Kidney epithelial cell (primary cell): ENCODE data around the gene CTIF. TPM values are rescaled to one million over a fixed set of nuclear protein-coding genes. Genes with fewer than 3 reads are reported as not detected.

ENCODE experiments used
- DNase-seq: peaks from one replicate; pipeline ENCODE4 v3.0.0-alpha.2; 2010; ENCODE audit warnings: low read depth
- H3K27me3 ChIP-seq: 2 replicates; pipeline ENCODE4 v1.6.0; 2011; ENCODE audit warnings: low read length; ENCODE audit not compliant: control insufficient read depth, insufficient read depth
- H3K36me3 ChIP-seq: 2 replicates; pipeline ENCODE4 v1.5.1; 2011; ENCODE audit warnings: low read length; ENCODE audit not compliant: control insufficient read depth, insufficient read depth
- H3K4me3 ChIP-seq: 2 replicates; pipeline ENCODE4 v1.5.1; 2011; ENCODE audit warnings: low read depth, mild to moderate bottlenecking, control low read depth, low read length
- CTCF ChIP-seq: IDR thresholded peaks from 2 replicates; pipeline ENCODE4 v1.5.1; 2011; ENCODE audit warnings: mild to moderate bottlenecking, moderate library complexity, low read length, control low read depth, inconsistent platforms; ENCODE audit not compliant: insufficient read depth, poor library complexity, severe bottlenecking
- total RNA-seq: library from RNA; depleted of rRNA; stranded (reverse); fragments of >200 nt; gene quantifications from 2 replicates; pipeline ENCODE4 v1.2.3, GENCODE V29; 2015

CTIF gene
- total RNA-seq, 1 donor from 2014 or later: 24.3 TPM

GRCh38 chr18:48804856-48805610 is 266.2 kb downstream of the CTIF start:
- DNase-seq: no peak
- no peaks in the 10 kb centered on the region for H3K27me3 ChIP-seq
- TF ChIP-seq CTCF: no peak
- H3K36me3 ChIP-seq: no peaks in the 10 kb centered on the region
- H3K4me3 ChIP-seq: no peak overlapping the region

- Histone ChIP-seq H3K36me3 (no peaks in the 10 kb centered on the region), H3K4me3 (no peak overlapping the region), H3K27me3 (no peaks in the 10 kb centered on the region)
- DNase-seq: no peak
- TF ChIP-seq CTCF: no peak
Observed at GRCh38 chr18:48805826-48806535, 267.1 kb downstream of the CTIF start.

GRCh38 chr18:48806551-48807261 is 267.9 kb downstream of the CTIF start:
- Histone ChIP-seq H3K27me3 (no peaks in the 10 kb centered on the region), H3K36me3 (no peaks in the 10 kb centered on the region), H3K4me3 (no peak overlapping the region)
- TF ChIP-seq CTCF: no peak
- no peak for DNase-seq

DNA sequence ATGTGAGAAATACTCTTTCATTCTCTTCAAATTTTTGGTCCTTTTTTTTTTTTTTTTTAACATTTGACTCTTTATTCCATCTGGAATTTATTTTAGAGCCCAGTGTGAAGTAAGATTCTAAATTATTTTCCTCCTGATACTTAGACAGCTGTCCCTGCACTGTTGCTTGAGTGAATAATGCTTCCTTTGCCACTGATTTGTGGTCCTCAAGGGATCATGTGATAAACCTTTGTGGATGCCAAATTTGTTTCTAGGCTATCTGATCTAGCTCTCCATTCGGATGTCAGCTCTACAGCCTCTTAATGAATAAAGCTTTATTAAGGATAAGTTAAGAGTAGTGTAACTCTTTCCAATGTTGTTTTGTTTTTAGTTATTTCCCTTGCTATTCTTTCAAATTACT is 269.6 kb downstream of the CTIF start:
- Histone ChIP-seq H3K27me3 (no peaks in the 10 kb centered on the region), H3K36me3 (no peaks in the 10 kb centered on the region), H3K4me3 (no peak overlapping the region)
- no peak for TF ChIP-seq CTCF
- DNase-seq: no peak

DNA sequence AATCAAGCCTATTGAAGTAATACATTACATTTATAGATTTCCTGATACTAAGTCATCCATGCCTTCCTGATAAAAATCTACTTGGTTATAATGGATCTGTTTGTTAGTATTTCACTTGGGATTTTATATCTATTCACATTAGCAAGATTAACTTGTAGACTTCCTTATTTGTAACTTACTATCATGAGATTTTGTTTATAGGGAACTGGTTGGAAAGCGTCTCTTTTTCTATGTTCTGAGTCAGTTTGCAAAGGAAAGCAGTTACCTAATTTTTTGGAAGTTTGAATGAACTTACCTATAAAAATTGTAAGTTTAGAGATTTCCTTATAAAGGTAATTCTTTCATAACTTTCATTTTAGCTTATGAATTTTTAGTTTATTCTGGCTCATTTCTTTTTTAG is 270.5 kb downstream of the CTIF start:
- DNase-seq: no peak
- no peaks in the 10 kb centered on the region for H3K36me3 ChIP-seq
- no peak overlapping the region for H3K4me3 ChIP-seq
- no peak for TF ChIP-seq CTCF
- no peaks in the 10 kb centered on the region for H3K27me3 ChIP-seq
